GM10248 (cell line): ENCODE results near the gene USP20.

Experiments used
- CTCF ChIA-PET: fragments of 300-600 bp; sonication (Branson Sonifier 250); formaldehyde crosslinking; extraction: SDS; loops from one replicate; lab custom pipeline; 2021; ENCODE audit warnings: antibody characterized with exemption; lab: Yijun Ruan, JAX
- POLR2A ChIA-PET: fragments of 350-650 bp; sonication (Branson Sonifier 250); formaldehyde crosslinking; extraction: SDS; loops from one replicate; lab custom pipeline; 2020; ENCODE audit warnings: antibody characterized with exemption; lab: Yijun Ruan, JAX
- DNase-seq: peaks from one replicate; pipeline ENCODE4 v3.0.0; 2012; ENCODE audit errors: extremely low spot score
- TF ChIP-seq, protein P1 (sequence below): IDR thresholded peaks from 2 replicates; pipeline ENCODE4 v1.5.1; 2012; ENCODE audit warnings: mild to moderate bottlenecking, low read depth; ENCODE audit errors: extremely low read depth, missing control alignments, control extremely low read depth

USP20 gene

DNA sequence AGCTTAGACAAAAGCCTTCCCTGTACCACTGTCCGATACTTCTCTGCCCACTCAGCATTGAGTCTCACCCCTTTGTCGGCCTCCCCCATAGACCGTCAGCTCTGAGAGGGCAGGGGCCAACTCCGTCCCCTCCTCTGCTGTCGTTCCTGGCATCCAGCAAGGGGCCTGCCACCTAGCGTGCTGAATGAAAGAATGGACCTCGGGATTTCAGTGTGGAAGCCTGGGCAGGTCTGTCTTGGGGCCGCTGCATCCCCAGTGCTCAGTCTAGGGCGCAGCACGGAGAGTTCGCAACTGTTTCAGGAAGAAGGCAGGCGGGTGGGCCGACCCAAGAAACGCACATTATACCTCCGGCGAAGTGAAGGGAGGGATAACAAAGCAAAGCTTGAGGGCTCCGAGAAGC is 33.8 kb upstream of the USP20 start:
- TF ChIP-seq, protein P1, sequence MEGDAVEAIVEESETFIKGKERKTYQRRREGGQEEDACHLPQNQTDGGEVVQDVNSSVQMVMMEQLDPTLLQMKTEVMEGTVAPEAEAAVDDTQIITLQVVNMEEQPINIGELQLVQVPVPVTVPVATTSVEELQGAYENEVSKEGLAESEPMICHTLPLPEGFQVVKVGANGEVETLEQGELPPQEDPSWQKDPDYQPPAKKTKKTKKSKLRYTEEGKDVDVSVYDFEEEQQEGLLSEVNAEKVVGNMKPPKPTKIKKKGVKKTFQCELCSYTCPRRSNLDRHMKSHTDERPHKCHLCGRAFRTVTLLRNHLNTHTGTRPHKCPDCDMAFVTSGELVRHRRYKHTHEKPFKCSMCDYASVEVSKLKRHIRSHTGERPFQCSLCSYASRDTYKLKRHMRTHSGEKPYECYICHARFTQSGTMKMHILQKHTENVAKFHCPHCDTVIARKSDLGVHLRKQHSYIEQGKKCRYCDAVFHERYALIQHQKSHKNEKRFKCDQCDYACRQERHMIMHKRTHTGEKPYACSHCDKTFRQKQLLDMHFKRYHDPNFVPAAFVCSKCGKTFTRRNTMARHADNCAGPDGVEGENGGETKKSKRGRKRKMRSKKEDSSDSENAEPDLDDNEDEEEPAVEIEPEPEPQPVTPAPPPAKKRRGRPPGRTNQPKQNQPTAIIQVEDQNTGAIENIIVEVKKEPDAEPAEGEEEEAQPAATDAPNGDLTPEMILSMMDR = no peak
- ChIA-PET CTCF (interaction anchor here (1.0 to 3.1 kb wide), 2 partner anchors 12 to 75 kb away, joined by 3 to 11 read pairs; no protein-coding TSS in a partner anchor), POLR2A (interaction anchor here (0.5 kb wide), 1 partner anchor 25 kb away, joined by 7 read pairs; no protein-coding TSS in a partner anchor)
- no peak for DNase-seq

DNA sequence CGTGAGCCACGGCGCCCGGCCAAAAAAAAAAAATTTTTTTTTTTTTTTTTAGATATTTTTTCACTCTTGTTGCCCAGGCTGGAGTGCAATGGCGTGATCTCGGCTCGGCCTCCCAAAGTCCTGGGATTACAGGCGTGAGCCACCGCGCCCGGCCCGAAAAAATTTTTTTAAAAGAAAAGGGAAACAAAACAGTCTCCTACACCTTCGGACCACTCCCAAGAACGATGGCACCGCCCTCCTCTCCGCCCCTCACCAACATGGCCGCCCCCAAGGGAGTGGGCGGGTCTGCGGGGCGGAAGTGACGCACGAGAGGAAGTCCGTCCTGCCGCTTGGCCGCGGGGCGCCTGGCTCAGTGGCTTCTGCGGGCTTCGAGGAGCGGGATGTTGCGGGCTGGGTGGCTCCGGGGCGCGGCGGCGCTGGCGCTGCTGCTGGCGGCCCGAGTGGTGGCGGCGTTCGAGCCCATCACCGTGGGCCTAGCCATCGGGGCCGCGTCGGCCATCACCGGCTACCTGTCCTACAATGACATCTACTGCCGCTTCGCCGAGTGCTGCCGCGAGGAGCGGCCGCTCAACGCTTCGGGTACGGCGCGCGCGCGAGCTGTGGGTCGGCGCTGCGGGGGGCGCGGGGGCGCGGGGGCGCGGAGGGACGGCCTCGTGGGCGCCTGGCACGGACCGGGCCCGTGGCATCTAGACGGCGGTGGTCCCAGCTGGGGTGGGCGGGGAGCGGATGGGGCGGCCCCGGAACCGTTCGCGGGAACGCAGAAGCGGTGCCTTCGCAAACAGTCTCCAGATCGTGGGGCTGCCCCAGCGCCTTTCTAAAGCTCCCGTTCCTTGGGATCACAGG is 32.2 kb upstream of the USP20 start, which contains the start of gene TOR1B:
TSS of gene TOR1B (plus strand) at position 352 of the 843 bp plus-strand sequence. CDS start at position 381, 29 bp downstream.
- ChIA-PET CTCF (interaction anchor here (0.8 to 1.2 kb wide), 3 partner anchors 13 to 76 kb away, joined by 3 to 5 read pairs (median 3); no protein-coding TSS in a partner anchor), POLR2A (no interaction called here)
- peak; percentile 94 for DNase-seq
- TF ChIP-seq, protein P1 = no peak

DNA sequence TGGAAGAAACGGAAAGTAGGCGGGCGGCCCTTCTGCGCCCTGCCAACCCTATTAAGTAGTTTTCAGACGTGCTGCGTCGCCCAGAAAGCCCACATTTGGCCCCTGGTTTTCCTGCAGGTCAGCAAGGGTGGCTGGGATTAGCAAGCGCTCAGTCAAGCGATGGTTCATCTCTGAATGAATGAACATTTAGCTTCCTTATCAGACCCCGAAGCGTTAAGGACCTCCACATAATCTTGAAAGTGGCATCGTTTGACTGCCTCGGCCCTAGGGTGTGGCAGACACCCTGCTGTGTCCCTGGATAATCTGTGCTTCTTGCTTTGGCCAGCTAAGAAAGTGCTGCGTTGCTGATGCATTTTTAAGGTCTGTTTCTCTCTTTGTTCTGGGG is 31.6 kb upstream of the USP20 start:
- POLR2A ChIA-PET = no interaction called here
- CTCF ChIA-PET = interaction anchor here (0.8 to 1.2 kb wide), 3 partner anchors 13 to 77 kb away, joined by 3 to 5 read pairs (median 3); no protein-coding TSS in a partner anchor
- TF ChIP-seq, protein P1 = no peak
- no peak for DNase-seq

DNA sequence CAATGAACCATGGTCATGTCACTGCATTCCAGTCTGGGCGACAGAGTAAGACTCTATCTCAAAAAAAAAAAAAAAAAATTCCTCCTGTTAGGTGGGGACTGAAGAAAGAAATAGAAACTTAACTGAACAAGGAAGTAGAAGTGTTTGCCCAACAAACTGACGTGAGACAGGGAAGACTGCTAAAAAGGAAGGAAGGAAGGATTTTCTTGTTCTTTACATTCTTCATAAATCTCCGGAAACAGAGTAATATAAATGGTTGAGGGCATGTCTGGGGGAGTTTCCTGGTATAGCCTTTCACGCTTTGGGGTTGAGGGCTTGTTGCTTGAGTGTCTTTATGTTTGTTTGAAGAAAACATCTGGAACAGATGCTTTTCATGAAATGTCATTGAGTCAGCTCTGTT is 29.2 kb upstream of the USP20 start:
- no peak for DNase-seq
- ChIA-PET POLR2A (no interaction called here), CTCF (no interaction called here)
- TF ChIP-seq, protein P1 = no peak

DNA sequence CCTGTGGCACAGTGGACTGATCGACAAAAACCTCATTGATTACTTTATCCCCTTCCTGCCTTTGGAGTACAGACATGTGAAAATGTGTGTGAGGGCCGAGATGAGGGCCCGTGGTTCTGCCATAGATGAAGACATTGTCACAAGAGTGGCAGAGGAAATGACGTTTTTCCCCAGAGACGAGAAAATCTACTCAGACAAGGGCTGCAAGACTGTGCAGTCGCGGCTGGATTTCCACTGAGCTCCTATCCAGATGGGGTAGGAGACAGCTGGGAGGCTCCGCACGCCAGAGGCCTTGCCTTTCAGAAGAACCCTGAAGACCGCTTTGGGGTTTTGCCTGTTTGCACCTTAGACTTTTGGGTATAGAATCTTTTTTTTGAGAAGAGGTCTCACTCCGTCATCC is 25.9 kb upstream of the USP20 start:
- DNase-seq = no peak
- ChIA-PET CTCF (interaction anchor here (0.7 to 1.2 kb wide), 2 partner anchors 19 to 677 kb away, joined by 3 read pairs; no protein-coding TSS in a partner anchor), POLR2A (no interaction called here)
- TF ChIP-seq, protein P1 = no peak

DNA sequence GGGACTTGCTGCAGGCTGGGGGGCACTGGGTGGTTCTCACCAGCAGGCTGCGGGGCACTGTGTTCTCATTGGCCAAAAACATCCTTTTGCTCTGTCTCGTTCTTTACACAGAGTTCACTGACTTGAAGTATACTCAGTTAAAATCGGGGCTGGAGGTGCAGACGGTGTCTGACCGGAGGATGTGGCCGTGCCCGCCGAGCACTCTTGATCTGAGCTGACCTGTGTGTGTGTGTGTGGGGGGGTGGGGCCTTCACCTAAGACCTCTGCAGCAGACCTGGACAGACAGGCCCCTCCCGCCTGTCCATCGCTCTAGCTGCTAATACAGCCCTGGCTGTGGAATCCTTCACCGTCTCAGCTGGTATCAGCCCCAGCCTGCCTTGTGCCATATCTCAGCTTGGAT is 25.1 kb upstream of the USP20 start:
- ChIA-PET POLR2A (interaction anchor here (0.6 kb wide), 2 partner anchors 40 to 1990 kb away, joined by 3 read pairs; no protein-coding TSS in a partner anchor), CTCF (interaction anchor here (0.9 to 1.2 kb wide), 2 partner anchors 20 to 678 kb away, joined by 3 read pairs; no protein-coding TSS in a partner anchor)
- TF ChIP-seq, protein P1 = no peak

More for the DNA sequence above, 25.1 kb upstream of the USP20 start:
- DNase-seq = no peak
